ENCODE data around the gene ATP6V0C. TPM values are rescaled to one million over a fixed set of nuclear protein-coding genes. Genes with fewer than 3 reads are reported as not detected.

ATP6V0C gene
- total and polyA plus RNA-seq, 2 of the 8 experiments (the other 6 are each of a cell fraction or from before 2014, with no cell fraction given), result 125 to 176 TPM

DNA sequence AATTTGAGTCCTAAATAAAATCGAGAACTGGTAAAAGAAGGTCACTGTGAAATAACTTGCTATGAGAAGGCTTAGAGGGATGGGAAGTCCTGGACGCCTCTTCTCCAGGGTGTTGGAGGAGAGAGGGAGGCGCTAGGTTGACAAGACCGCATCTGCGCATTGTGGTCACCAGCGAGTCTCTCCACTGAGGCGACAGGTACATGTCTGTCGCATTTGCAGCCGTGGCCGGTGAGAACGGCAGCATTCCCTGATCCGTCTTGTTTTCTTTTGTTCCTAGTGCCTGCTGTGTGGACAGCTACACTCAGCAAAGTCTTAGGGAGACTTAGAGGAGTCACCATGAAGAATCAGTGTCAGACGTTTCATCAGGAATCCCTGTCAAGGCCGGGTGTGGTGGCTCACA lies 8.1 kb upstream of the ATP6V0C start:
- no peak overlapping the region for H2BK12ac ChIP-seq (ENCODE audit: low read depth, low read length)
- no peak overlapping the region for H2AFZ ChIP-seq (ENCODE audit: low read length)
- H3K4me3 ChIP-seq (ENCODE audit: extremely low read depth in 1 of 4, insufficient read depth in 2 of 4, low read depth in 3 of 4, low read length in 4 of 4), result no peak overlapping the region
- no peak overlapping the region for H4K91ac ChIP-seq (replicated peaks; ENCODE audit: insufficient read length, low read length)
- H3K9ac ChIP-seq (replicated peaks in 1 of 4; ENCODE audit: extremely low read depth in 1 of 4, low read depth in 3 of 4, low read length in 3 of 4), result no peak overlapping the region
- peaks cover 0 to 15% (median 9%) of the 10 kb centered on the region in 4 experiments; a peak in 6 of 7 replicates for H3K4me1 ChIP-seq (replicated peaks in 1 of 4; ENCODE audit: control insufficient read depth in 3 of 4, insufficient read depth in 4 of 4, low read length in 3 of 4)
- H4K20me1 ChIP-seq (replicated peaks in 1 of 2; ENCODE audit: control insufficient read depth in 1 of 2, insufficient read depth in 2 of 2, low read length in 2 of 2), result peaks cover 2% of the 10 kb centered on the region in 2 experiments
- DNase-seq (ENCODE audit: low read depth in 1 of 2, low spot score in 2 of 2) (no peak), FAIRE-seq (no peak)
- H3K9me3 ChIP-seq (ENCODE audit: insufficient read depth in 2 of 2, low read depth in 1 of 2, low read length in 1 of 2), result no peaks in the 10 kb centered on the region
- H4K8ac ChIP-seq (ENCODE audit: extremely low read depth, insufficient read depth, low read length), result no peak overlapping the region
- H2BK120ac ChIP-seq (replicated peaks; ENCODE audit: low read depth, low read length), result no peak overlapping the region
- H3K56ac ChIP-seq (replicated peaks; ENCODE audit: insufficient read length, low read depth, low read length), result no peak overlapping the region
- H3K23me2 ChIP-seq (ENCODE audit: low read depth, low read length), result no peaks in the 10 kb centered on the region
- H3K79me2 ChIP-seq (ENCODE audit: control insufficient read depth in 1 of 2, insufficient read depth in 2 of 2, low read length in 2 of 2), result no peaks in the 10 kb centered on the region
- no peak overlapping the region for H2AK5ac ChIP-seq (ENCODE audit: low read depth, low read length)
- H3K36me3 ChIP-seq (ENCODE audit: control insufficient read depth in 2 of 4, insufficient read depth in 4 of 4, low read length in 3 of 4), result no peaks in the 10 kb centered on the region
- WGBS, 2 experiments (ENCODE audit: extremely low coverage in 1 of 2, insufficient coverage in 1 of 2, insufficient read length in 1 of 2, insufficient replicate concordance in 2 of 2, low coverage in 1 of 2, low lambda C conversion rate in 2 of 2, missing lambda C conversion rate in 1 of 2), result 90% methylated on average over 14 of the region's 14 CpGs; no CpG with 5 or more reads in 1 of the 2 experiments
- H3K79me1 ChIP-seq (ENCODE audit: low read depth, low read length), result no peaks in the 10 kb centered on the region
- H3K27ac ChIP-seq (ENCODE audit: low read depth, low read length), result no peak overlapping the region
- no peak overlapping the region for H4K5ac ChIP-seq (ENCODE audit: insufficient read length, low read depth, low read length)
- POLR2A ChIA-PET (ENCODE audit: partially characterized antibody), result no interaction called here
- no peak overlapping the region for H3K4ac ChIP-seq (replicated peaks; ENCODE audit: insufficient read length, low read depth, low read length)
- H2BK20ac ChIP-seq (ENCODE audit: low read length), result no peak overlapping the region
- H3K23ac ChIP-seq (ENCODE audit: insufficient read length), result no peak overlapping the region
- CTCF ChIA-PET (ENCODE audit: partially characterized antibody), result interaction anchor here (0.8 kb wide), 1 partner anchor 209 kb away, joined by 3 read pairs; no protein-coding TSS in a partner anchor
- H2BK15ac ChIP-seq (ENCODE audit: low read length), result no peak overlapping the region
- peaks cover 0 to 3% (median 0%) of the 10 kb centered on the region in 4 experiments; a peak in 2 of 7 replicates for H3K27me3 ChIP-seq (replicated peaks in 1 of 4; ENCODE audit: control insufficient read depth in 3 of 4, extremely low read depth in 1 of 4, insufficient read depth in 3 of 4, low read length in 3 of 4)
- H2BK5ac ChIP-seq (ENCODE audit: low read depth, low read length), result no peak overlapping the region
- no peak overlapping the region for H3K18ac ChIP-seq (ENCODE audit: extremely low read depth, low read length)
- no peak overlapping the region for H3K14ac ChIP-seq (ENCODE audit: insufficient read length)
- H3K4me2 ChIP-seq (ENCODE audit: insufficient read depth in 1 of 2, low read depth in 2 of 2, low read length in 2 of 2), result no peak overlapping the region
- TF ChIP-seq SIX5 (IDR thresholded peaks at IDR 0.05; ENCODE audit: low read depth, low read length), result no peak
- TF ChIP-seq KDM1A (IDR thresholded peaks at IDR 0.05; ENCODE audit: borderline replicate concordance, low read length), result no peak
- TF ChIP-seq EZH2 (IDR thresholded peaks at IDR 0.05; ENCODE audit: low read depth, low read length, severe bottlenecking), result no peak
- TF ChIP-seq SP1 (IDR thresholded peaks at IDR 0.05; ENCODE audit: low read depth, low read length), result no peak
- no peak for TF ChIP-seq CHD2 (IDR thresholded peaks at IDR 0.05; ENCODE audit: low read length)
- TF ChIP-seq ZNF274 (IDR thresholded peaks at IDR 0.05; ENCODE audit: borderline replicate concordance, extremely low read depth, low read length), result no peak
- no peak for TF ChIP-seq PHF8 (conservative IDR thresholded peaks at IDR 0.05; ENCODE audit: low read depth, low read length)
- TF ChIP-seq SP4 (IDR thresholded peaks at IDR 0.05; ENCODE audit: low read length), result no peak
- TF ChIP-seq KDM5A (IDR thresholded peaks at IDR 0.05; ENCODE audit: low read length), result no peak
- TF ChIP-seq, protein P1, sequence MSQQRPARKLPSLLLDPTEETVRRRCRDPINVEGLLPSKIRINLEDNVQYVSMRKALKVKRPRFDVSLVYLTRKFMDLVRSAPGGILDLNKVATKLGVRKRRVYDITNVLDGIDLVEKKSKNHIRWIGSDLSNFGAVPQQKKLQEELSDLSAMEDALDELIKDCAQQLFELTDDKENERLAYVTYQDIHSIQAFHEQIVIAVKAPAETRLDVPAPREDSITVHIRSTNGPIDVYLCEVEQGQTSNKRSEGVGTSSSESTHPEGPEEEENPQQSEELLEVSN (IDR thresholded peaks at IDR 0.05), result no peak
- TF ChIP-seq POU5F1 (IDR thresholded peaks at IDR 0.05; ENCODE audit: low read depth, low read length), result no peak
- TF ChIP-seq SIRT6 (IDR thresholded peaks at IDR 0.05; ENCODE audit: low read length), result no peak
- no peak for TF ChIP-seq FOSL1 (IDR thresholded peaks at IDR 0.05; ENCODE audit: insufficient read depth, low read depth, low read length)
- TF ChIP-seq HDAC6 (IDR thresholded peaks at IDR 0.05; ENCODE audit: low read depth, low read length), result no peak
- no peak for TF ChIP-seq EGR1 (IDR thresholded peaks at IDR 0.05; ENCODE audit: borderline replicate concordance, low read depth, low read length)
- no peak for TF ChIP-seq JUND (IDR thresholded peaks at IDR 0.05; ENCODE audit: low read length)

Measured in H1 (cell line).